NCI-H2029 (cell line): Measurements from ENCODE around the gene NANOS1.
"Not testable (repeated sequence)": the region's sequence is repeated elsewhere in the genome, so short reads cannot be mapped to it uniquely, and the experiment has no call there.

ENCODE experiments used
- DNase-seq: peaks from one replicate; lab custom pipeline; 2025; lab: John Stamatoyannopoulos, UW

Gene NANOS1

GRCh38 chr10:119007211-119007574 lies 22.3 kb upstream of the NANOS1 start:
- DNase-seq = no peak

DNA sequence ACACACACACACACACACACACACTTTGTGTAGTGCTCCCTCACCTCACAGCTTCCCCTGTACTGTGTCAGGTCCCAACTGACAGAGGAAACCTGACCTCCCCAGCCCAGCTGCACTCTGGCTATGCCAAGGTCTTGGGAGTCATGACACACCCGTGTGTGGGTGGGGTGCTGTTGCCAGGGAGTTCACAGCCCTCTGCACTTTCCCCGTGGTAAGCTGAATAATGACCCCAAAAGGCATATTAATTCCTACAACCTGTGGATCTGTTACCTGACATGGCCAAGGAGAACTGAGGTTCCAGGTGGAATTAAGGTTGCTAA lies 8.9 kb upstream of the NANOS1 start:
- DNase-seq = no peak

- no peak for DNase-seq
These were observed 6.5 kb upstream of the NANOS1 start for GRCh38 chr10:119022846-119023552.

DNA sequence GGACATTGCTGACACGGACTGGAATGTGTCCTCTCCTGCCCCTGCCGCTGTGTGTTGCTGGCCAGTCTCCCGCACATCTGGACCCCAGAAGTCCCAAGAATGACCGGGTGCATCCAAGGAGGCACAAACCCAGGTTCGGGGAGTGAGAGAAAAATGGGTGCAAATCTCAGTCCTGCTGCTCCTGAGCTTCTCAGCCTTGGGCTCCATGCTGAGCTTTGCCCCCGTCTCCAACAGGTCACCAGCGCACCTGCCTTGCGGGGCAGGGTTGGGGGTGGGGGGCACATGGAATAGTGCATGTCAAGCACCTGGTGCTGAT lies 6.0 kb upstream of the NANOS1 start:
- DNase-seq = no peak

DNA sequence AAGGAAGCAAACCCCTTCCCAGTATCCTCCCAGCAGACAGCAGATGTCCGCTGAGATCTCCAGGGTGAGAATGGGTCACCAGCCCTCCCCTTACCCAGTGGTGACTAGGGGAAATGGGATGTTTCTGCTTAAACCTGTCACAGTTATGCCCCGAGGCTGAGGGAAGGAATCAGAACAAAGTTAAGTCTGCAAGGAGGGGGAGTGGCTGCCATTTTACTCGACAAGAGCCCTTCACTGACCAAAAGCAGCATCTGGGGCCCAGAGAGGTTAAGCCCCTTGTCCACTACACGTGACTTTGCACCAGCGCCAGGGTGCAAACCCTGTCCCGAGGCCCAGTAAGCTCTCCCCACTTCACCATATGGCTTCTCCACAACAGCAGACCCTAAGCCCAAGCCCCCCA lies 4.6 kb upstream of the NANOS1 start:
- DNase-seq = no peak

DNA sequence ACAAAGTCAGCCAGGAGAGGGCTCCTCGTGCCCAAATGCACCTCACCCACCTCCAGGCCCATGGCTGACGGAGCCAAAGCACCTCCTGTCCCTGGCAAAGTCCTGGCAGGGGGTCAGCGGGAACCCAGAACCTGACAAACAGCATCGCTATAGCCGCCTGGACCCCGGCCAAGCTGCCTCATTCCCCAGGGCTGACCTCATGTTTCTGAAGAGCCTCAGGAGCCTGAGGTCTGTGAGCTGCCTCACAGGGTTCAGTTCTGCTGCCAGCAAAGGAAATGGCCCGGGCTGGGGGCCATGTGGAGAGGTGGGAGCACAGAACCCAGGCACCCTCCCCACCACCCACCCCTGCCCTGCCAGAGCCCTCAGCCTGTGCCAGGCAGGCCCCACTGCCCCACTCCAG lies 4.2 kb upstream of the NANOS1 start:
- peak; percentile 70 for DNase-seq

GRCh38 chr10:119025776-119026175 lies 3.7 kb upstream of the NANOS1 start:
- DNase-seq = peak; percentile 55

GRCh38 chr10:119026301-119027110 lies 3.0 kb upstream of the NANOS1 start:
- no peak for DNase-seq

- not testable (repeated sequence) for DNase-seq
These were observed 1.0 kb upstream of the NANOS1 start for GRCh38 chr10:119028445-119028899.

- DNase-seq = peak; percentile 36
These were observed 458 bp upstream of the NANOS1 start for GRCh38 chr10:119028900-119029612.

DNA sequence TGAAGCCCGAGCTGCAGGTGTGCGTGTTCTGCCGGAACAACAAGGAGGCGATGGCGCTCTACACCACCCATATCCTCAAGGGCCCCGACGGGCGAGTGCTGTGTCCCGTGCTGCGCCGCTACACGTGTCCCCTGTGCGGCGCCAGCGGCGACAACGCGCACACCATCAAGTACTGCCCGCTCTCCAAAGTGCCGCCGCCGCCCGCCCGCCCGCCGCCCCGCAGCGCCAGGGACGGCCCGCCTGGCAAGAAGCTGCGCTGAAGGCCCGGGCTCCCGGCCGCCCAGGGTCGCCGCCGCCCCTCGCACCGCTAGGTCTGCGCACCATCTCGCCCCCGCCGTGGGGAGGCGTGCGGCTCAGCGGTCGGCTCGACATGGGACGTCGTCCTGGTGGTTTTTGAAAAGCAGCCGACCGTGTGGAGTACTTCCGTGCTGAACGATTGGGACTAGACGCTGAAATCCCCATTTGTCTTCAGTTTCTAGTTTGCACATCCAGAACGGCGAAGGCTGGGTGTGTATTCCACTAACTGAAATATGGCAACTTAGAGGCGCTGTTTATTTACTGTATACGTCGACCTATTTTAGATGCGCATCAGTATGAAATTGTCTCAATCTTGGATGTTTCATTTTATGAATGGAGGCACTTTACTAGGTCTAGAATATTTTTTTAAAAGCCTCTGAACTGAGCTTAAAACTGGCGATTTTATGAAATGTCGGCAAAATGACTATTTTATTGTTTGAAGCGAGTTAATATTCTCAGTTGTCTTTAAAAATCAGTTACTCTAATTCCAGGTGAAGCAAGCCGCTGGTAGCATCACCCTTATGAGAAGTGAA lies 1.1 kb downstream of the NANOS1 start:
- DNase-seq = peak; percentile 7

DNA sequence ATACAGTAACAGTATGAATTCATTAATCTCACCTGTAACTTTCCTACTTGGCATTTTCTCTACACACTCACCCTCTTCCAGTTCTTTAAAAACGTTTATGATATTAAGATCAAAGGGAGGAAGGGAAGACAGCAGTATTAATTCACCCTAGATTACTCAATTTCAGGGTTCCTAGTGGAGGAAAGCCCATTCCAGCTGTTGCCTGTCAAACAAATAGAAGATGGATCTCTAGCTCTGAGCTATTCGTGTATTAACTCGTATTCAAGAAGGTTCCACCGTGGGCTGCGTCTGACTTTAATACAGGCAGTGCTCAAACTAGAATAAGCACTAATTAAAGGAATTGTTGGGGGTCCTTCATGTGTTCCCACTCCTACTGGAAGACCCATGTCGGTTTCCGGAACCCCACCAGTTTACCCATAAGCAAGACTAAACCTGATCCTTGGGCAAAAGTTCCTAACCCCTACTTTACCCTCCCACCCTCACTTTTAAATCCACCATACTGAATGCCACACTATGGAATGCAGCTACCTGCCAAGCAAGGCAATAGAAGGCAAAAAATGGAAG lies 2.1 kb downstream of the NANOS1 start:
- no peak for DNase-seq

- no peak for DNase-seq
These were observed 9.6 kb downstream of the NANOS1 start for GRCh38 chr10:119039161-119039560.

- no peak for DNase-seq
These were observed 11.8 kb downstream of the NANOS1 start for GRCh38 chr10:119041326-119041725.

- DNase-seq = no peak
These were observed 12.7 kb downstream of the NANOS1 start for GRCh38 chr10:119042169-119042568.

- DNase-seq = no peak
These were observed 16.0 kb downstream of the NANOS1 start for GRCh38 chr10:119045561-119045960.

GRCh38 chr10:119049361-119049760 lies 19.8 kb downstream of the NANOS1 start:
- DNase-seq = no peak

DNA sequence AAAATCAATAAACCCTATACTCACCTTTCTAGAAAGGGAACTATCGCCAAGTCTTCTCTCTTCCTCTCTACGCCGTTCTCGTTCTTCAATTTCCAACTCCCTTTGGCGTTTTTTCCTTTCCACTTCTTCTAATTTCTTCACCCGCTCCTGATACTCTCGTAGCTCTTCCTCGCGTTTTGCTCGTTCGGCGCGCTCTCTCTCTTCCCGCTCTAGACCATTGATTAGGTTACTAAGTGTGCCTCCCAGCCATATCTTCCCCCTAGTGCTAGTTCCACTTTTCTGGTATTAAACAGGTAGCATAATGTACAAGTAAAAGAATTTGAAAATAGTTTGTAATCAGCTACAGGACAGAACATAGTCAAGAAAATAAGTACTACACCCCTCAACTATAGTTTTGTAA lies 20.3 kb downstream of the NANOS1 start:
- no peak for DNase-seq

DNA sequence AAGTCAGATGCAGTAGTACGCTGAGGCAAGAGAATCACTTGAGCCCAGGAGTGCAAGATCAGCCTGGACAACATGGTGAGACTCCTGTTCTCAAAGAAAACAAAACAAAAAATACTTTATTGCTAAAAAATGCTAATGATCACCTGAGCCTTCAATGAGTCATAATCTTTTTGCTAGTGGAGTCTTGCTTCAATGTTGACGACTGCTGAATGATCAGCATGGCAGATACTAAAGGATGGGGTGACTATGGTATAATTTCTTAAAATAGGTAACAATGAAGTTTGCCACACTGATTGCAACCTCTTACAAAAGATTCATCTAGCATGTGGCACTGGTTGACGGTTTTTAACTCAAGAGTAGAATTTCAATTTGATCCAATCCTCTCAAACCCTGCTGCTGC lies 22.3 kb downstream of the NANOS1 start:
- DNase-seq = no peak

DNA sequence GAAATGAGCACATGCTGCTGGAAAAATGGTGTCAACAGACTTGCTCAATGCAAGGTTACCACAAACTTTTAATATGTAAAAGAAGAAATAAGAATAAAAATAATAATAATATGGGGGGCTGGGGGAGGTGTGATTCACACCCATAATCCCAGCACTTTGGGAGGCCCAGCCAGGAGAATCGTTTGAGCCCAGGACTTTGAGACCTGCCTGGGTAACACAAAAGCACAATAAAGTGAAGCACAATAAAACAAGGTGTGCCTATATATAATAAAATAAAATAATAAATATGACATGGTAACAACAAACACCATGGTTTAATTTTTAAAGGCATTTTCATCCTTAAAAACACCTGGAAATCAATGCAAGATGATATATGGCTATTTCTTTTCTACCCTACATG lies 26.0 kb downstream of the NANOS1 start:
- no peak for DNase-seq

DNA sequence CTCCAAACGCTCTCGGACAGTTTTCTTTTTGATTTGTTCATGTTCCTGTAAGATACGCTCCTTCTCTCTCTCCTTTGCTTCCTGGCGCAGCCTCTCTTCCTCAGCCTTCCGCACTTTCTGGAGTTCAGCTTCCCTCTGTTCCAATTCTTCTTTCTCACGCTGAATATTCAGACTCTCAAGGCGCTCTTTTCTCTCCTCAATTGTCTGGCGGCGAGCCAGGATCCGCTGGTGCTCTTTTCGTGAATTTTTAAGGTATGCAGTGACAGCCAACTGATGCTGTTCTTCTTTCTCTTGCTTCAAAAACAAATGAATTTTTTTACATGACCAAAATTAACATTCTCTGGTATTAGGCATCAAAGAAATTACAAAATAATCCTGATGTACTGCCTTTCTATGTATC lies 28.5 kb downstream of the NANOS1 start:
- DNase-seq = no peak

- DNase-seq = no peak
These were observed 30.0 kb downstream of the NANOS1 start for GRCh38 chr10:119059557-119059956.
